ENCODE results near the gene CFAP73.
A peak's percentile ranks its signal among the peaks of the same experiment; 100 is the strongest.

Gene CFAP73

DNA sequence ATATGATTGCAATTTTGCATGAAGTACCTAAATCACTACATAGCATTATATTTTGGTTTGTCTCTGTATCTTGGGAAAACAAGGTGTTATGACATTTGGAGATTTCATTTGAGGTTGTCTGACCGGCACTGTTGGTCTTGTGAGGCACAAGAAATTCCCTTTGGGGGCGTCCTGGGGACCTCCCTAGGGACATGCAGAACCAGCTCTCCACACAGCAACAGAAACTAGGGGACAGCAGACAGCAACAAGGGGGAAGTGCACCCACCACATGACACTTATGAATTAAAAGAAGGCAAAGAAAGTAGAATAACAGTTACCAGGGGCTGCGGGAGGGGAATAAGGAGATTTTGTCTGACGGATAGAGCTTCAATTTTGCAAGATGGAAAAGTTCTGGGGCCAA, 21.4 kb downstream of the CFAP73 start:
- no peak overlapping the region for H3K4me3 ChIP-seq (ENCODE audit: control insufficient read depth, low read depth, low read length)
- DNase-seq (ENCODE audit: low read depth) = no peak
- TF ChIP-seq, protein P1, sequence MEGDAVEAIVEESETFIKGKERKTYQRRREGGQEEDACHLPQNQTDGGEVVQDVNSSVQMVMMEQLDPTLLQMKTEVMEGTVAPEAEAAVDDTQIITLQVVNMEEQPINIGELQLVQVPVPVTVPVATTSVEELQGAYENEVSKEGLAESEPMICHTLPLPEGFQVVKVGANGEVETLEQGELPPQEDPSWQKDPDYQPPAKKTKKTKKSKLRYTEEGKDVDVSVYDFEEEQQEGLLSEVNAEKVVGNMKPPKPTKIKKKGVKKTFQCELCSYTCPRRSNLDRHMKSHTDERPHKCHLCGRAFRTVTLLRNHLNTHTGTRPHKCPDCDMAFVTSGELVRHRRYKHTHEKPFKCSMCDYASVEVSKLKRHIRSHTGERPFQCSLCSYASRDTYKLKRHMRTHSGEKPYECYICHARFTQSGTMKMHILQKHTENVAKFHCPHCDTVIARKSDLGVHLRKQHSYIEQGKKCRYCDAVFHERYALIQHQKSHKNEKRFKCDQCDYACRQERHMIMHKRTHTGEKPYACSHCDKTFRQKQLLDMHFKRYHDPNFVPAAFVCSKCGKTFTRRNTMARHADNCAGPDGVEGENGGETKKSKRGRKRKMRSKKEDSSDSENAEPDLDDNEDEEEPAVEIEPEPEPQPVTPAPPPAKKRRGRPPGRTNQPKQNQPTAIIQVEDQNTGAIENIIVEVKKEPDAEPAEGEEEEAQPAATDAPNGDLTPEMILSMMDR (IDR thresholded peaks at IDR 0.05; ENCODE audit: control insufficient read depth, insufficient read depth, low read depth, low read length, missing control alignments) = no peak

- H3K4me3 ChIP-seq (ENCODE audit: control insufficient read depth, low read depth, low read length) = no peak overlapping the region
- DNase-seq (ENCODE audit: low read depth) = no peak
- TF ChIP-seq, protein P1 (IDR thresholded peaks at IDR 0.05; ENCODE audit: control insufficient read depth, insufficient read depth, low read depth, low read length, missing control alignments) = no peak
These were observed 22.0 kb downstream of the CFAP73 start for GRCh38 chr12:113171543-113171942.

GRCh38 chr12:113172185-113172584, 22.7 kb downstream of the CFAP73 start:
- no peak for DNase-seq (ENCODE audit: low read depth)
- TF ChIP-seq, protein P1 (IDR thresholded peaks at IDR 0.05; ENCODE audit: control insufficient read depth, insufficient read depth, low read depth, low read length, missing control alignments) = no peak
- H3K4me3 ChIP-seq (ENCODE audit: control insufficient read depth, low read depth, low read length) = no peak overlapping the region

DNA sequence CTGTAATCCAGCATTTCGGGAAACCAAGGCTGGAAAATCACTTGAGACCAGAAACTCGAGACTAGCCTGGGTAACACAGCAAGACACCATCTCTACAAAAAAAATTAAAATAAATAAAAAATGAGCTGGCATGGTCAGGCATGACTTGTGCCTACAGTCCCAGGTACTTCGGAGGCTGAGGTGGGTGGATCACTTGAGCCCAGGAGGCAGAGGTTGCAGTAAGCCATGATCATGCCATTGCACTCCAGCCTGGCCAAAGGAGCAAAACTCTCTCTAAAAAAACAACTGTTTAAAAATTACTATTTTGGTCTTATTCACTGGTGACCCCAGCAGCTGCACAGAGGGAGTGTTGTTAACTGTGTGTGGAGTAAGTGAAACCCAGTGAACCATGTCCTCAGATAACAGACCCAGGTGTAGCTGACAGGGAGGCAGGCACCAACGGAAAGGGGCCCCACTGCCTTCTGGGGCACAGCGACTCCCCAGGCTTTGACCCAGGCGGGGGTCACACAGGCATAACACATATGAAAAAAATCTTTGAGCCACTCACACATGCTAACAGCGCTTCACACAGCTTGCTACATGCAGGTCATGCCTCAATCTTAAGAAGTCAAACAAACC, 23.7 kb downstream of the CFAP73 start:
- TF ChIP-seq, protein P1 (IDR thresholded peaks at IDR 0.05; ENCODE audit: control insufficient read depth, insufficient read depth, low read depth, low read length, missing control alignments) = no peak
- no peak for DNase-seq (ENCODE audit: low read depth)

GRCh38 chr12:113174461-113175384, 25.2 kb downstream of the CFAP73 start:
- DNase-seq (ENCODE audit: low read depth) = no peak
- TF ChIP-seq, protein P1 (IDR thresholded peaks at IDR 0.05; ENCODE audit: control insufficient read depth, insufficient read depth, low read depth, low read length, missing control alignments) = peak; percentile 99
- H3K4me3 ChIP-seq (ENCODE audit: control insufficient read depth, low read depth, low read length) = no peak overlapping the region

More for the DNA sequence above, 23.7 kb downstream of the CFAP73 start:
- H3K4me3 ChIP-seq (ENCODE audit: control insufficient read depth, low read depth, low read length) = no peak overlapping the region

GRCh38 chr12:113179023-113179422, 29.5 kb downstream of the CFAP73 start:
- H3K4me3 ChIP-seq (ENCODE audit: control insufficient read depth, low read depth, low read length) = no peak overlapping the region
- TF ChIP-seq, protein P1 (IDR thresholded peaks at IDR 0.05; ENCODE audit: control insufficient read depth, insufficient read depth, low read depth, low read length, missing control alignments) = no peak
- DNase-seq (ENCODE audit: low read depth) = no peak

Data from AG09309 (cell line).